ENCODE results near the gene IL1RL1.

The IL1RL1 gene

GRCh38 chr2:102376052-102376591 is 64.8 kb downstream of the IL1RL1 start:
- no peak for DNase-seq

- DNase-seq: no peak
Measured at GRCh38 chr2:102383722-102384121, 72.4 kb downstream of the IL1RL1 start.

DNA sequence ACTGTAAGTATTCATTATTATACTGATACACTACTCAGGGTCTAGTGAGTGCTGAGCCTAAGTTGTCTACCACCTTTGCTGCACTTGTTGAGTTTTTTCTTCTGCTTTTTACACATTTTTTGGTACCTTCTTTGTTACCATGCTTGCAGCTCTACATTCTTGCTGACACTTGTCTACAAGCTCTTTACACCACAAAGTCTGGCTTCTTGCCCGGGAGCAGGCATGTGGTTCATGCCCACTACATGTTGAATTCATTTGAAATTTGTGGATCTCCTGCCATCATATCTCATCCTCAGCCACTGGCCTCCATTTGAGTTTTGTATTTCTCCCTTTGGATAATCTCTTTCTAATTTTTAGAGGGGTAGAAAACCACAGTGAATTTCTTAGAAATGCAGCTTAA is 74.2 kb downstream of the IL1RL1 start:
- DNase-seq: no peak

DNA sequence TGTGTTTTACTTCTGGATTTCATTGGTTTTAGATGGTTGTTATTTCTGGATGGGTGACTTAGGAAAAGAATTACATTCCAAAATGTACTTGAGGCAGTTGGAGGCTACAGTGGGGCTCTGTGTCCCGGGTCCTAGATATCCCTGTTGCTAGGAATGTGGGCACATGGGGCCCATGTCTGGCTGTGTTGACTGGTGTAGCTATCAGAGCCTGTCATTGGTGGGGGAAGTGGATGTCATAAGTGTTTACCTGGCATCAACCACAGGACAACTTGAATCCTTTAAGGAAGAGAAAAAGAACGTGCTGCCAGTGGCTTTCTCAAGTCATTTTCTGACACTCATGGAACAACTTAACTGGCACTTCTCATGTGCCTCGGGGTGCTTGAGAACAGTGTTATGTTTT is 74.6 kb downstream of the IL1RL1 start:
- no peak for DNase-seq

DNA sequence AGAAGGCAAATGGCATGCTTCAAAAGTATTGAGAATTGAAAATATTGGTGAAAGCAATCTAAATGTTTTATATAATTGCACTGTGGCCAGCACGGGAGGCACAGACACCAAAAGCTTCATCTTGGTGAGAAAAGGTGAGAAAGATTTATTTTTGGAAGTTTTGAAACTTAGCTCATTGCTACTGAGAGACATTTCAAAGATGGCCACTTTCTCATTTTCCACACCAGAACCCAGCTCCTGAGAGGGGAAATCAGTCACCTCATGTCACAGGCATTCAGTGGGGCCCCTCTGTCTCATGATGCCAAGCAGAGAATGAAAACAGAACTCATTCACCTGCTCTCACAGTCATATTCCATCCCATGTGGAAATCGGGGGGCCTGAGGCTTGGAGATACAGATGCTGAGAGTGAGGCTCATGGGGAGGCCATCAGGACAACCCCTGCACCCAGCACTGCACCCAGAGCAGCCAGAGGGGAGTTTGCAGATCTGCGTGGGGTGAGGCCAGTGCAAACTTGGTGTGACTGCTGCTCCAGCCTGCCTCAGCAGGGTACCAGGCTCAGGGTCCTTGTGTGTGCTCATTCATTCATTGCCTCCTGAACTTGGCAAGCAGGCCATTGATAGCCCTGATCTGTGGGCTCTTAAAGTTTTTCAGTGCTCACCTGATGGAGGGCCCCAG is 75.6 kb downstream of the IL1RL1 start:
- no peak for DNase-seq

DNA sequence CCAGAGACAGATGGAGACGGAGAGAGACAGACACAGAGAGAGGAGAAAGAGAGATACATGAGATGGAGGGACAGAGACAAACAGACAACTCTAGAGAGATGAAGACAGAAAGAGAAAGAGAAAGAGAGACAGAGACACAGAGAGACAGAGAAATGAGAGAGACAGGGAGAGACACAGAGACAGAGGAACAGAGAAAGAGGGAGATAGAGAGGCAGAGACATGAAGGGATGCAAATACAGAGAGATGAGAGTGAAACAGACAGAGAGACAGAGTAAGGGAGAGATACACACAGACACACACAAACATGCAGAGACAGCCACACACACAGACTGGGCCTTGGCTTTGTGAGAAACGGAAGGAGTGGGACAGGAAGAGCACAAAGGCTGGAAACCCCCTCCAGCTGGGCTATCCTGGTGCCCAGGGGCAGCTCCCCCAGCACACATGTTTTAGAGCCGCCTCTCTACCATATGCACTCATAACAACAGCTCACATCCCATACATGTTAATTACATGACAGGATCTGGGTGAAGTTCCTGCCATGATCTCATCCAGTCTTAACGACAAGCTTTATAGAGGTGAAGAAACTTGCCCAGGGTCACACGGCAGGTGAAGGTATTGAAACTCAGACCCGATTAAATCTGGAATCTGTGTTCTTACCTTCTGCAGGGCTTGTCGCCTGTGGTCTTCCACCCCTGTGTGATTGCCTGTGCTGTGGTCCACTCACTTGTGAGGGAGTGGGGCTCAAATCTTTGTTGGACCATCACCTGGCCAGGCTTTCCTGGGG is 76.6 kb downstream of the IL1RL1 start:
- DNase-seq: no peak

- DNase-seq: no peak
Measured at GRCh38 chr2:102391565-102391964, 80.2 kb downstream of the IL1RL1 start.

DNA sequence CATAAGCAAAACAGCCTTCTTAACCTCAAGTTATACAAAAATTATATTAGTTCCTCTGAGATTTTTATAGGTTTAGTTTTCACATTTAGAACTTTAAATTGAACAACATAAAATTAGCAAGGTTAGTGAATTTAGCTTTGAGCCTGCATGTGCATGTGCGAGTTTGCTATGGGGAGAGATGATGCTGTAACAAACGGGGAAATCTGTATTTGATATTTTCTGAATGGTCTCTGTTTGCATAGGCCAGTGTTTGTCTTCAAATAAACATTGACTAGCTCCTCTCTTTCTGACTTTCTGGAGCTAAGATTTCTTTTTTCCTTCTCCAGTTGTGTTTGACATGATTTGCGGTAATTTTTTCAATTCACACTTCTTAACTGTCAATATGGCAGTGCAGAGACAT is 80.7 kb downstream of the IL1RL1 start:
- no peak for DNase-seq

GRCh38 chr2:102392942-102393341 is 81.6 kb downstream of the IL1RL1 start:
- no peak for DNase-seq

GRCh38 chr2:102396012-102396411 is 84.6 kb downstream of the IL1RL1 start:
- no peak for DNase-seq

DNA sequence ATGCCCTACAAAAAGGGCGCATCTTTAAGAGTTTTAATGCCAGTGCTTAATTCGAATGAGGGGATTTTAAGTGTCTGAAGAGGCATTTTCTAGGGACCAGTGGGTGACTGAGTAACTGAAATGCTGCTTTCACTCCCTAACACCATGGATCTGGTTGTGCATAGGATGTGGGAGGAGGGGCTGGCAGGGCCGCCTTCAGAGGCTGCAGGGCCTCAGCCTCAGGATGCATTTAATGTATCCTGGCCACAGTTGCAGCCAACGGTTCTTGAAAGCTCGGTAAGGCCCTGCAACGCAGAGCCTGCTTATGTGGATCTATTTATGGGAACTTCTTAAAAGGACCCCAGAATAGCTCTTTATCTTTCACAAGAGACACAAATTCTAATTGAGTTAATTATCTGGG is 85.8 kb downstream of the IL1RL1 start:
- DNase-seq: no peak

DNA sequence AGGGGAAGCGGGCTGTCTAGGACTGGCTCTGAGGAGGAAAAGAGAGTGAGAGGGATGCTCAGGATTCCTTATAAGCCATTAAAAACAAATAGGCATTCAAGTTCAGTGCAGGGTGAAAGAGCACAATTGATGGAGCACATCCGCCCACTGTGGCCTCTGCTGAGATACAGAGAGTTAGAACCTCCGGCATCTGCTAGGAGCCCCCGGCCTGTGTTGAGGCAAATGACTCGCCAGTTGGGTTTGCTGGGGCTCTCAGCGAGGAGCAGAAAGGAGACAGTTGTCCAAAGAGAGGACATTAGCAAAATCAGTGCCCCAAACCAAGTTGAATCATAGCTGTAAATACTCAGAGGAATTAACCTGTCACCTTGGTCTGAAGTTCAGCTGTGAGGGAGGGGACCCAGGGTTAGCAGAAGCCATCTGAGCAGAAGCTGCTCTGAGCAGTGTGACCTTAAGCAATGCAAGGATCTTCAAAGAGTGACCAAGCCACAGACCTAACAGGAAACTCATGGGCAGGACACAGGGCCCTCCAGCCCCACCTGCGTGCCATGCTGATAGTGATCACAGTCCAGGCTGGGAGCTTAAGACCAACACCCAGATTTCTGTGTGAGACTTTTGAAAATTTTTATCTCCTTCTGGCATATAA is 88.3 kb downstream of the IL1RL1 start:
- no peak for DNase-seq

- no peak for DNase-seq
Measured at GRCh38 chr2:102401456-102401855, 90.1 kb downstream of the IL1RL1 start.
